Right lobe of liver (tissue), 6 donors: Measurements from ENCODE around the gene SUPT6H. TPM values are rescaled to one million over a fixed set of nuclear protein-coding genes. Genes with fewer than 3 reads are reported as not detected.

Experiments used
- ATAC-seq, 4 donors: fragments of 200-7000 bp; cut with Tn5 transposase; one replicate each; pipeline ENCODE4 v1.9.1; 2020; ENCODE audit warnings: mild to moderate bottlenecking in 4 of 4, moderate library complexity in 4 of 4
- DNase-seq, 3 donors: peaks; one replicate each; pipeline ENCODE4 v3.0.0-alpha.2; 2020
- H3K27ac ChIP-seq, 3 donors: fragments of 200-600 bp; one replicate each; pipeline ENCODE4 v1.8.0; 2022
- H3K27me3 ChIP-seq, 2 donors: fragments of 200-600 bp; one replicate each; pipeline ENCODE4 v1.8.0; 2022
- H3K36me3 ChIP-seq, 4 donors: fragments of 200-600 bp; sonication (generic) in 1 of 4; one replicate each; pipeline versions ENCODE4 v1.5.1 to v1.8.0; 2017 to 2022; ENCODE audit warnings: control low read depth in 1 of 4
- H3K4me1 ChIP-seq, 4 donors: fragments of 200-600 bp; sonication (generic) in 1 of 4; one replicate each; pipeline versions ENCODE4 v1.5.1 to v1.8.0; 2017 to 2022; ENCODE audit warnings: control low read depth in 1 of 4
- H3K4me3 ChIP-seq, 3 donors: fragments of 200-600 bp; one replicate each; pipeline ENCODE4 v1.8.0; 2022
- H3K9me3 ChIP-seq, 4 donors: fragments of 200-600 bp; sonication (generic) in 1 of 4; one replicate each; pipeline versions ENCODE4 v1.5.1 to v1.8.0; 2017 to 2022; ENCODE audit warnings: control low read depth in 1 of 4
- CTCF ChIP-seq, 4 donors: fragments of 200-600 bp in 3 of 4; fragments of 450-650 bp in 1 of 4; IDR thresholded peaks; one replicate each; pipeline versions ENCODE4 v1.5.1 to v1.8.0; 2016 to 2022; ENCODE audit warnings: antibody characterized with exemption in 4 of 4, mild to moderate bottlenecking in 2 of 4
- POLR2A ChIP-seq: fragments of 450-650 bp; IDR thresholded peaks from one replicate; pipeline ENCODE4 v1.6.1; 2017; ENCODE audit warnings: antibody characterized with exemption, mild to moderate bottlenecking
- WGBS: methylation state at CpG from one replicate; pipeline ENCODE4 v1.1.6; 2018; ENCODE audit warnings: low coverage, low lambda C conversion rate; ENCODE audit not compliant: insufficient coverage; ENCODE audit errors: missing lambda C conversion rate; 5-methylcytosine and 5-hydroxymethylcytosine counted together
- intact Hi-C, 2 donors: fragments of 100-400 bp; cut with DNase I; formaldehyde crosslinking; loops; one replicate each; pipeline versions ENCODE4 v1.11.2 to v1.14.1; 2022
- total RNA-seq, 6 experiments: library from RNA; depleted of rRNA in 2 of 6; stranded (reverse); fragments of >200 nt in 2 of 6; fragmentation: NEBNext Ultra II Directional in 3 of 6; extraction: Animal tissue kit (Norgen Biotek cat#: 25700) in 3 of 6; gene quantifications; one replicate each; pipeline versions ENCODE4 v1.1.0 to v1.2.4, GENCODE V29; 2016 to 2023
- donor health status: DM: no; HTN: yes; CAD: no.
- donor health status: DM: no; HTN: no; CAD: no.
- donor health status: DM: no; HTN: no; CAD: no.
- donor health status: DM: no; HTN: yes; CAD: no.
- donor health status: DM: no; HTN: yes; CAD: no.

The SUPT6H gene
- total RNA-seq, 6 experiments from 2014 or later = 28.8 to 38.0 (median 34.0) TPM

GRCh38 chr17:28716740-28717577, 55.0 kb downstream of the SUPT6H start:
- H3K9me3 ChIP-seq = no peaks in the 10 kb centered on the region
- H3K36me3 ChIP-seq = peaks cover 0 to 12% (median 4%) of the 10 kb centered on the region in 4 donors
- WGBS = 13% methylated on average over 3 of the region's 63 CpGs
- intact Hi-C loops = no loop called here
- ATAC-seq (no peak), DNase-seq (peak in 1 of 3 donors; percentile 49)
- H3K4me1 ChIP-seq = peaks cover 0 to 20% (median 7%) of the 10 kb centered on the region in 4 donors
- H3K27me3 ChIP-seq = no peaks in the 10 kb centered on the region
- peak overlapping the region; percentile 41 to 44 (median 41) for H3K4me3 ChIP-seq
- TF ChIP-seq POLR2A (no peak), CTCF (IDR thresholded peaks at IDR 0.05) (no peak)
- H3K27ac ChIP-seq = peak overlapping the region; percentile 47 to 59 (median 51)

- Histone ChIP-seq H3K27me3 (no peaks in the 10 kb centered on the region), H3K4me1 (peaks cover 0 to 20% (median 7%) of the 10 kb centered on the region in 4 donors), H3K27ac (peak within 1 kb of the TSS; percentile 47 to 59 (median 51)), H3K4me3 (peak within 1 kb of the TSS; percentile 41 to 44 (median 41)), H3K36me3 (peaks cover 0 to 19% (median 9%) of the 10 kb centered on the region in 4 donors), H3K9me3 (no peaks in the 10 kb centered on the region)
- TF ChIP-seq POLR2A (no peak), CTCF (IDR thresholded peaks at IDR 0.05) (peak in 2 of 4 donors; percentile 6 to 13)
- 31% methylated on average over 26 of the region's 60 CpGs for WGBS
- ATAC-seq (peak in 3 of 4 donors; percentile 1 to 2 (median 2)), DNase-seq (peak in 1 of 3 donors; percentile 63)
- intact Hi-C loops = no loop called here
These were observed 55.8 kb downstream of the SUPT6H start, which contains the start of gene RAB34 for GRCh38 chr17:28717578-28718332. RAB34 (minus strand) TSS chr17:28717868; CDS start chr17:28717266, 602 bp downstream.

- 57% methylated on average over 17 of the region's 18 CpGs for WGBS
- H3K27me3 ChIP-seq = no peaks in the 10 kb centered on the region
- ATAC-seq (no peak), DNase-seq (no peak)
- H3K9me3 ChIP-seq = no peaks in the 10 kb centered on the region
- peaks cover 0 to 20% (median 7%) of the 10 kb centered on the region in 4 donors for H3K4me1 ChIP-seq
- intact Hi-C loops = no loop called here
- peaks cover 4 to 26% (median 15%) of the 10 kb centered on the region in 4 donors for H3K36me3 ChIP-seq
- peak overlapping the region; percentile 47 to 67 (median 51) for H3K27ac ChIP-seq
- H3K4me3 ChIP-seq = no peak overlapping the region
- TF ChIP-seq CTCF (IDR thresholded peaks at IDR 0.05) (no peak), POLR2A (no peak)
These were observed 56.5 kb downstream of the SUPT6H start for GRCh38 chr17:28718333-28719020.

- Histone ChIP-seq H3K9me3 (no peaks in the 10 kb centered on the region), H3K27me3 (no peaks in the 10 kb centered on the region), H3K36me3 (peaks cover 6 to 31% (median 20%) of the 10 kb centered on the region in 4 donors), H3K4me1 (peaks cover 0 to 20% (median 7%) of the 10 kb centered on the region in 4 donors), H3K27ac (peak overlapping the region; percentile 38 to 74 (median 67)), H3K4me3 (peak overlapping the region; percentile 81 to 99 (median 87))
- TF ChIP-seq CTCF (IDR thresholded peaks at IDR 0.05) (no peak), POLR2A (no peak)
- WGBS = 30% methylated on average over 18 of the region's 18 CpGs
- DNase-seq = no peak
- intact Hi-C loops = no loop called here
- ATAC-seq = no peak
These were observed 57.0 kb downstream of the SUPT6H start for GRCh38 chr17:28719021-28719433.
